ENCODE data around the gene CDK12.

CDK12 gene

DNA sequence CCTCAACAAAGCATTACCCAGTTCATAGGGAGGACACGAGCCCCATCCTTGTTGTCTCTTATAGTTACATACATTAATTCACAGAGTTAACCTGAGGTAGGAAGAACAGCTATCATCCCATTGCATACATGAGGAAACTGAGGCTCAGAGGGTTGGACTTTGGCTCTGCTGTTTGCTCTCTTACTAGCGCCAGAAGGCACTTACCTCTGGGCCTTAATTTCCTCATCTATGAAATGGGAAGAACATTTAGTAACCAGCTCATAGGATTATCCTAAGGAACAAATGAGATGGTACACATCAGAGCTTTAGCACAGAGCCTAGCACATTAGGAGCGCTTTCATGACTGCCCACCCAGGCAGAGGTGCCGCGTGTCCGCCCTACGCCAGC, 118.8 kb downstream of the CDK12 start:
- Histone ChIP-seq H3K4me3 (ENCODE audit: low read length) (no peak overlapping the region), H3K27me3 (ENCODE audit: control insufficient read depth, low read length) (peaks cover 30% of the 10 kb centered on the region), H3K9me2 (replicated peaks; ENCODE audit: control insufficient read depth, low read length) (no peaks in the 10 kb centered on the region), H4K20me1 (ENCODE audit: control insufficient read depth, insufficient read depth, low read depth, low read length) (no peaks in the 10 kb centered on the region), H3K4me2 (ENCODE audit: low read length) (no peak overlapping the region), H3K79me2 (ENCODE audit: control insufficient read depth, low read length) (no peaks in the 10 kb centered on the region), H3F3A (ENCODE audit: control insufficient read depth, insufficient read depth) (no peaks in the 10 kb centered on the region), H3K27ac (ENCODE audit: low read depth, low read length) (no peak overlapping the region), H3K9me3 (ENCODE audit: control insufficient read depth, insufficient read depth, low read length) (no peaks in the 10 kb centered on the region), H3K4me1 (ENCODE audit: control insufficient read depth, low read length) (no peaks in the 10 kb centered on the region), H3K36me3 (ENCODE audit: control insufficient read depth, low read length) (no peaks in the 10 kb centered on the region)
- TF ChIP-seq, protein P1, sequence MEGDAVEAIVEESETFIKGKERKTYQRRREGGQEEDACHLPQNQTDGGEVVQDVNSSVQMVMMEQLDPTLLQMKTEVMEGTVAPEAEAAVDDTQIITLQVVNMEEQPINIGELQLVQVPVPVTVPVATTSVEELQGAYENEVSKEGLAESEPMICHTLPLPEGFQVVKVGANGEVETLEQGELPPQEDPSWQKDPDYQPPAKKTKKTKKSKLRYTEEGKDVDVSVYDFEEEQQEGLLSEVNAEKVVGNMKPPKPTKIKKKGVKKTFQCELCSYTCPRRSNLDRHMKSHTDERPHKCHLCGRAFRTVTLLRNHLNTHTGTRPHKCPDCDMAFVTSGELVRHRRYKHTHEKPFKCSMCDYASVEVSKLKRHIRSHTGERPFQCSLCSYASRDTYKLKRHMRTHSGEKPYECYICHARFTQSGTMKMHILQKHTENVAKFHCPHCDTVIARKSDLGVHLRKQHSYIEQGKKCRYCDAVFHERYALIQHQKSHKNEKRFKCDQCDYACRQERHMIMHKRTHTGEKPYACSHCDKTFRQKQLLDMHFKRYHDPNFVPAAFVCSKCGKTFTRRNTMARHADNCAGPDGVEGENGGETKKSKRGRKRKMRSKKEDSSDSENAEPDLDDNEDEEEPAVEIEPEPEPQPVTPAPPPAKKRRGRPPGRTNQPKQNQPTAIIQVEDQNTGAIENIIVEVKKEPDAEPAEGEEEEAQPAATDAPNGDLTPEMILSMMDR (IDR thresholded peaks at IDR 0.05; ENCODE audit: low read depth, low read length, poor library complexity, severe bottlenecking) = no peak
- no peak for TF ChIP-seq EZH2phosphoT487 (IDR thresholded peaks at IDR 0.05; ENCODE audit: borderline replicate concordance, low read length)

DNA sequence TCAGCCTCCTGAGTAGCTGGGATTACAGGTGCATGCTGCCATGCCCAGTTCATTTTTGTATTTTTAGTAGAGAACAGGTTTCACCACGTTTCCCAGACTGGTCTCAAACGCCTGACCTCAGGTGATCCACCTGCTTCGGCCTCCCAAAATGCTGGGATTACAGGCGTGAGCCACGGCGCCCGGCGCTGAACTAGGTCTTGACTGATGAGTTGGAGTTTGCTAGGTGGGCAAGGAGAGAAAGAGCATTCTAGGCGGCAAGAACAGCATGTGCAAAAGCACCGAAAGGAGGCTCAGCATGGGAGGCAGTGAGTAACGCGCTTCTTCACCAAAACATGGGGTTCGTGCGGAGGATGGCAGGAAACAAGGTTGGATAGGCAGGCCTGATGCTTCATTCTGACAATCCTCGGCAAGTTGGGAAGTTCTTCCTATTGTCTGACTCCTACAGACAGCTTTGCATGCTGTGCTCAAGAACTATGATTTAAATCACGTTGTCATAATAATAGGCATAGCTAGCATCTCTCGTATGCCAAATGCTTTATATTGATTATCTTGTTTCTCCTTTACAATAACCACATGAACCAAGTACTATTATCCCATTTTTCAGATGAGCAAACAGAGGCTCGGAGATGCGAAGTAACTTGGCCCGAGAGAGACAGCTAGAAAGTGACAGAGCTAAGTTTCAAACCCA, 119.9 kb downstream of the CDK12 start:
- H3K4me3 ChIP-seq (ENCODE audit: low read length) = no peak overlapping the region
- no peaks in the 10 kb centered on the region for H4K20me1 ChIP-seq (ENCODE audit: control insufficient read depth, insufficient read depth, low read depth, low read length)
- TF ChIP-seq, protein P1 (IDR thresholded peaks at IDR 0.05; ENCODE audit: low read depth, low read length, poor library complexity, severe bottlenecking) = no peak
- TF ChIP-seq EZH2phosphoT487 (IDR thresholded peaks at IDR 0.05; ENCODE audit: borderline replicate concordance, low read length) = no peak
- H3K79me2 ChIP-seq (ENCODE audit: control insufficient read depth, low read length) = no peaks in the 10 kb centered on the region
- no peaks in the 10 kb centered on the region for H3K9me3 ChIP-seq (ENCODE audit: control insufficient read depth, insufficient read depth, low read length)
- no peaks in the 10 kb centered on the region for H3K36me3 ChIP-seq (ENCODE audit: control insufficient read depth, low read length)
- H3K9me2 ChIP-seq (replicated peaks; ENCODE audit: control insufficient read depth, low read length) = no peaks in the 10 kb centered on the region
- H3K4me2 ChIP-seq (ENCODE audit: low read length) = no peak overlapping the region
- H3K27me3 ChIP-seq (ENCODE audit: control insufficient read depth, low read length) = peaks cover 27% of the 10 kb centered on the region
- H3K4me1 ChIP-seq (ENCODE audit: control insufficient read depth, low read length) = no peaks in the 10 kb centered on the region
- H3F3A ChIP-seq (ENCODE audit: control insufficient read depth, insufficient read depth) = no peaks in the 10 kb centered on the region
- H3K27ac ChIP-seq (ENCODE audit: low read depth, low read length) = no peak overlapping the region

DNA sequence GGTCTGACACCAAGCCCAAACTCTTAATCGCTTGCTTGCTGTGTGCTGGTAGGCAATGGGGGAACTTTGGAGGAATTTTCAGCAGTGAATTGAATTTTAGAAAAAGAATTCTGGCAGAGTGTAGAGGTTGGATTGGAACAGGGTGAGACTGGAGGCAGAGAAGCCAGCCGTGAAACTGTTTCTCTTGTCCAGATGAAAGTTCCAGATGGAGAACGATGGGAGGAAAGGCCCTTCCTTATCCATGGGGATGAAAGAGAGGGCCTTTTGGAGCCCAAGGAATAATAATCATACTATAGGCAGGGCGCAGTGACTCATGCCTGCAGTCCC, 120.4 kb downstream of the CDK12 start:
- H3K9me3 ChIP-seq (ENCODE audit: control insufficient read depth, insufficient read depth, low read length) = no peaks in the 10 kb centered on the region
- no peaks in the 10 kb centered on the region for H4K20me1 ChIP-seq (ENCODE audit: control insufficient read depth, insufficient read depth, low read depth, low read length)
- H3K9me2 ChIP-seq (replicated peaks; ENCODE audit: control insufficient read depth, low read length) = no peaks in the 10 kb centered on the region
- no peaks in the 10 kb centered on the region for H3K36me3 ChIP-seq (ENCODE audit: control insufficient read depth, low read length)
- TF ChIP-seq, protein P1 (IDR thresholded peaks at IDR 0.05; ENCODE audit: low read depth, low read length, poor library complexity, severe bottlenecking) = no peak
- TF ChIP-seq EZH2phosphoT487 (IDR thresholded peaks at IDR 0.05; ENCODE audit: borderline replicate concordance, low read length) = no peak
- H3F3A ChIP-seq (ENCODE audit: control insufficient read depth, insufficient read depth) = no peaks in the 10 kb centered on the region
- no peaks in the 10 kb centered on the region for H3K4me1 ChIP-seq (ENCODE audit: control insufficient read depth, low read length)
- H3K27me3 ChIP-seq (ENCODE audit: control insufficient read depth, low read length) = peaks cover 25% of the 10 kb centered on the region
- no peak overlapping the region for H3K4me2 ChIP-seq (ENCODE audit: low read length)
- H3K27ac ChIP-seq (ENCODE audit: low read depth, low read length) = no peak overlapping the region
- H3K4me3 ChIP-seq (ENCODE audit: low read length) = no peak overlapping the region
- no peaks in the 10 kb centered on the region for H3K79me2 ChIP-seq (ENCODE audit: control insufficient read depth, low read length)
